Ovary (tissue), 3 donors: Measurements from ENCODE around the gene FOXN1.

Experiments used
- CTCF ChIP-seq, 3 donors: fragments of 450-650 bp in 2 of 3; fragments of 200-600 bp in 1 of 3; IDR thresholded peaks; one replicate each; pipeline versions ENCODE4 v1.5.1 to v1.8.0; 2016 to 2022; ENCODE audit warnings: antibody characterized with exemption in 3 of 3, mild to moderate bottlenecking in 1 of 3
- EP300 ChIP-seq: sonication (generic); formaldehyde crosslinking; IDR thresholded peaks from one replicate; pipeline ENCODE4 v1.6.1; 2017; ENCODE audit warnings: antibody characterized with exemption
- POLR2A ChIP-seq: fragments of 450-650 bp; IDR thresholded peaks from one replicate; pipeline ENCODE4 v1.6.1; 2017; ENCODE audit warnings: antibody characterized with exemption, mild to moderate bottlenecking, moderate library complexity
- donor health status: DM: no; HTN: no; CAD: no.

- TF ChIP-seq CTCF (IDR thresholded peaks at IDR 0.05) (no peak), POLR2A (no peak), EP300 (no peak)
These were observed 12.0 kb downstream of the FOXN1 start for GRCh38 chr17:28518132-28518531.
